ENCODE data around the gene IFNA7.
"Not testable (repeated sequence)": the region's sequence is repeated elsewhere in the genome, so short reads cannot be mapped to it uniquely, and the experiment has no call there.

Gene IFNA7

DNA sequence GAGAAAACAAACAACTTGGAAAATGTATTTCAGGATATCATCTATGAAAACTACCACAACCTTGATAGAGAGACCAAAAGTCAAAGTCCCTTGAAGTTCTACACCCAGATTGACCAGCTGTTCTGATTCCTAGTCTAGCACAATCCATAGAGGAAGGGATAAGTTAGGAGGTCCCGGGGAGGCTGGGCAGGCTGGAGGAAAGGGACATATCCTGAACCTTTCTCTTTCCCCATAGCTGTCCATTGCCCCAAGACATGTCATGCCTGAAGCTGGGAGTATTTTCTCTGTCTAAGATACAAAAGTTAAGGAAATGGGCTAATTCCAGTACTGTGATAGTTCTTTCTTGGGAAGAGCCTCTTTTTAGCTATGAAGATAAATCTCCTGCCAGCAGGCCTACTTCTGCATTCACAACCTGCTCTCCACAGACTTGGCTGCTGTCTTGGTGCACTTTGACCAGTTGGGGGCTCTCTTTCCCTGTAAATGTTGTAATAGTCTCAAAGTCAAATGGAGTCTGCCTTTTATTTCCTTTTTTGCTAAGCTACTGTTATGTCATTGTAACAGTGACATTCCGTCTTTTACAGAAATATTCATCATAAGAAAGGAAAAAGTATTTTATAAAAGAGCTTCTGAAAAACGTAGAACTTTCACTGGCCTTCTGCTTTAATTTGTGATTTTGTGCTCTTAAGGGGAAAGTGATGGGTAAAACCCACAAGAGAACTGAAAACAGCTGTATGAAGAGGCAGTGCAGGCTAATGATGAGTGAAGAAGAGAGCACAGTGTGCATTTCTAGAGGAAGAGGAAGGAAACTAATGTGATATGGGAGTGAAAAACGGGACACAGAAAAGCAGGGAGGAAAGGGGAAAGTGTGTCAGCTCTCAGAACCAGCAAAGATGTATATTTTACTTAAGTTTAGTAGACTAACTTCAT lies 18.9 kb downstream of the IFNA7 start:
- DNase-seq (ENCODE audit: extremely low read depth in 1 of 2, low read depth in 1 of 2), result not testable (repeated sequence)

DNA sequence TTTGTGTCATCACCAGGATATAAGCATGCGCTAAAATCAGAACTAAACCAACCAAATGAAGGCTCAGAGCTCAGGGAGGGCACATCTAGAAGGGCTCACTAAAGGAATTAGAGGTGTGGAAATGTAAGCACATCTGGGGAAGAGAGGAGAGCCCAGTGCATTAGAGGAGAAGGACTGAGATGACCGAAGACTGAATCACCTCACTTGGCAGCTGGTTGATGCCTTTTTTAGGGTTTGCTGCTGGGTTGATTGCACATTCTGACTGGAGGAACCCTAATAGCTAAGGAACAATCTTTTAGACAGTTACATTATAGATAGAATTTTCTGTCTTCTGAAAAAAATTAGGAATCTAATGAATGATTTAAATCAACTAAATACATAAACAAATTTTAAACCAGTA lies 27.3 kb downstream of the IFNA7 start:
- DNase-seq (ENCODE audit: extremely low read depth in 1 of 2, low read depth in 1 of 2), result no peak

DNA sequence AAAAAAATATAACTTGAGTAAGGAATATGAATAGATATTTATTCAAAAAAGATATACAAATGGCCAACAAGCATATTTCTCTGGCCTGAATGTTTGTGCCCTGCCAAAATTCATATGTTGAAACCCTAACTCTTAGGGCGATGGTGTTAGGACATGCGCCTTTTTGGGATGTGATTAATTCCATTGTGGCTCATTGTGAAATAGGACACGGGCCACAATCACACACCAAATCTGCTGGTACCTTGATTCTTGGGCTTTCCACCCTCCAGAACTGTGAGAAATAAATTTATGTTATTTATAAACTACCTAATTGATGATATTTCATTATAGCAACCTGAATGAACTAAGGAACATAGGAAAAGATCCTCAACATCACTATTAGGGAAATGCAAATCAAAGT lies 29.8 kb downstream of the IFNA7 start:
- DNase-seq (ENCODE audit: extremely low read depth in 1 of 2, low read depth in 1 of 2), result no peak

DNA sequence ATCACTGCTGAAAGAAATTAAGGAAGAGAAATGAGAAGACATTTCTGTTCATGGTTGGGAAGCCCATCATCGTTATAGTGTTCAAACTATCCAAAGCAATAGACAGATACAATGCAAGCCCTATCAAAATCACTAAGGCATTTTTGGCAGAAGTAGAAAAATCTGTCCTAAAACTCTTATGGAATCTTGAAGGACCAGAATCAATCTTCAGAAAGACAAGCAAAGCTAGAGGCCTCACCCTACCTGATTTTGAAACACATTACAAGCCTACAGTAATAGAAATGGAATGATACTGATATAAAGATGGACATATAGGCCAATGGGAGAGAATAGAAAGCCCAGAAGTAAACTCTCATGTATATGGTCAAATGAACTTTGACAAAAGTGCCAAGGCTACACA lies 30.7 kb downstream of the IFNA7 start:
- DNase-seq (ENCODE audit: extremely low read depth in 1 of 2, low read depth in 1 of 2), result no peak

DNA sequence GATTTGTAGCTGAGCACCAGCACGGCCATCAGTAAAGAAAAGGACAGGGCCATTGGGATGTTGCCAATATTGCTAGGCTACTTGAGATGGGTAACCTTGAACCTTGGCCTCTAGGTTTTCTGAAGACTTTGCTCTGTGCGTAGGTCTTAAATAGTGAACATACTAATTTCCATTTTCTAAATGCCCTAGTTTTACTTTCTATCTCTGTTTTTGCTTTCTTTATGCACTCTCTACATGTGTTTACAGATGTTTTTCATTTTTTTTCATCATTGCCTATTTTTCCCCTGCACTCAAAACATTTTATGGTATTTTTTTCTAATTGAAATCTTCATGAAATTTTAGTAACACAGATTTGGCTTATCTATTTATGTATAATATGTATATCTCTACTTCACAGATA lies 35.4 kb downstream of the IFNA7 start, which contains the start of gene IFNA21:
IFNA21 (minus strand) TSS at position 101 of the 400 bp plus-strand sequence; CDS start at position 53, 48 bp downstream.
- DNase-seq (ENCODE audit: extremely low read depth in 1 of 2, low read depth in 1 of 2), result not testable (repeated sequence)

DNA sequence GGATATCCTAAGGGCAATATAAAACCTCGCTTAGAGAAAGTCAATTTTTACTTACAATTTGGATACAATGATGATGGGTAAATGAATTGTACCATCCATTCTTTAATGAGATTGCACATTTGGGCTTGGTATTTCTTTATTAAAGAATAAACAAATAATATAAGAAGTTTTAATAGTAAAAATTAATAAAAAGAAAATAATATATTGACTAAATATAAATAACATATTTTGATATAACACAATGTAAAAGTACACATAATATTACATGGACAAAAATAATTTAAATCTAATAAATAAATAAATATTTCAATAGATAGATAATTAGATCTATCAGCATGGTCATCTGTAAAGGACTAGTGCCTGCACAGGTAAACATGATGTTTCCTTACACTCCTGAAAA lies 36.5 kb downstream of the IFNA7 start:
- DNase-seq (ENCODE audit: extremely low read depth in 1 of 2, low read depth in 1 of 2), result no peak

DNA sequence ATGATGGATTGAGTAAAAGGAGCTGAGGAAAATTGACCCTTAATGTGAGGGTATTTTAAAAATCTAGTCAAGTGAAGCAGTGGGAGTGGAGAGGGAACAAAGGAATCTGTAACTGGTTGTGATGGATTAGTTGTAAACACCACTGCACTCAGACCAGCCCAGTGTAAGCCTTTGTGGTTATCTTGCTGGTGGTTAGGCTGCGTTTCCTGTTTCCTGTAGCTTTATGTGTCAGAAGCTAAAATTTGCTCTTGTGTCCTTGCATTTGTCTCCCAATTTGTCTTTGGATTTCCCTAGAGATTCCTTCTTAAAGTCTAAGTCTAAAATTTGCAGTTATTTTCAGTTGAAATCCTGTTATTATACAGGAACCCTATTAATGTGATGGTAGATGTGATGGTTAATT lies 41.8 kb downstream of the IFNA7 start:
- DNase-seq (ENCODE audit: extremely low read depth in 1 of 2, low read depth in 1 of 2), result peak in 1 of 2 donors; percentile 8

DNA sequence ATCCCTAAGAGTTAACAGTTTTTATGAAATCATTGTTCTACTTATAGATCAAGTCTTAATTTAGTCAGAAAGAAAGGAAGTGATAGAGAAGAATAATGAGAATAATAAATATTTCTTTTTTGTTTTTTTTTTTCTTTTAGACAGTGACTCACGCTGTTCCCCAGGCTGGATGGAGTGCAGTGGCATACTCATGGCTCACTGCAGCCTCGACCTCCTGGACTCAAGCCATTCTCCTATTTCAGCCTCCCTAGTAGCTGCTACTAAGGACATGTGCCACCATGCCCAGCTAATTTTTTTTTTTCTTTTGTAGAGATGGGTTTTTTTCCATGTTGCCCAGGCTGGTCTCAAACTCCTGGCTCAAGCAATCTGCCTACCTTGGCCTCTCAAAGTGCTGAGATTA lies 46.5 kb downstream of the IFNA7 start:
- DNase-seq (ENCODE audit: extremely low read depth in 1 of 2, low read depth in 1 of 2), result no peak

DNA sequence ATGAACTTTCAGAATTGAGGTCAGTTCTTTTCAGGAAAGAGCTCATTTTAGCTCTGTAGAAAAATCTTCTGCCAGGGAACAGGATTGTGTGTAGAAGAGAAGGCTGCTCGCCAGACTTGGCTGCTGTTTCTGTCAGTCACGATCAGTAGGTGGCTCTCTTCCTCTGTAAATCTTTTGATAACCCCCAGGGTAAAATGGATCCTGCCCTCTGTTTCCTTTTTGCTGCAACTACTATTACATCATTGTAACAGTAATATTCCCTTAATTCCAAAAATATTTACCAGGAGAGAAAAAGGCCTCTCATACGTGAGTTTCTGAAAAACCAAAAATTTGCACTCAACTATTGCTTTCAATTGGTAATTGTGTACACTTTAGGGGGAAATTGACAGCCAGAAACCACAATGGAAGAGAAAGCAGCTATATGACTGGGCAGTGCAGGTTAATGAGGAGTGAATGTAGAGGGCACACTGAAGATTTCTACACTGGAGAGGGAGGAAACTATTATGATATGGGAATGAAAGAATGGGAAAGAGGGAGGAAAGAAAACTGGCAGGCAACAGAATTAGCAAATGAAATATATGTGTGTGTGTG lies 47.9 kb downstream of the IFNA7 start:
- no peak for DNase-seq (ENCODE audit: extremely low read depth in 1 of 2, low read depth in 1 of 2)

DNA sequence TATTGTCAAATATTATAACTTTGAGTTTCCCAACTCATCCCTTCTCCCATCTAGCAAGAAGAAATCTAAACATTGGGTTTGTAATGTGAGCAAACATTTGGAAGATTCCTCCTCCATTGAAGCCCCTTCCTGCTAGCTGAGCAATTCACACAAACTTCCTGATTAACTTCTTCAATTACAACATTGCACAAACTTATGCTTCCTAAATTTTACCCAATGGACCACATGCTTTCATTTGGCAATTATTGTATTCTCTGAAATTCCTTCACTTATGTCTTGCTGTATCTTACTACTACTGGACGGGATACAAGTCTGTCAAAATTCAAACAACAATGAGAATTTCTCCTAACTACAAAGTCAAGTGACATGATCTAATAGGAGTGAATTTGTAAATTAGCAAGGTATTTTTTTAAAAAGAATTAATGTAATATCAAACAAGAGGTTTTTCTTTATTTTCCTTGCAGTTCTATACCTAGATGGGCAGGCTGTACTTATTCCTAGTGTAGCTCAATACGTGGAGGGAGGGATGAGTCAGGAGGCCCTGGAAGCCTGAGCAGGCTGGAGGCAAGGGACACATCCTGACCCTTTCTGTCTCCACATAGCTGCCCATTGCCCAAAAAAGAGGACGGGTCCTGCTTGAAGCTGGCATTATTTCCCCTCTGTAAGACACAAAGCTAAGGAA lies 48.5 kb downstream of the IFNA7 start:
- no peak for DNase-seq (ENCODE audit: extremely low read depth in 1 of 2, low read depth in 1 of 2)
